HCT116 (cell line): ENCODE measurements around the gene PIAS2. TPM values are rescaled to one million over a fixed set of nuclear protein-coding genes. Genes with fewer than 3 reads are reported as not detected.

ENCODE experiments used
- ATAC-seq: fragments of 200-7000 bp; cut with Tn5 transposase; 2 replicates; pipeline ENCODE4 v1.9.1; 2020; ENCODE audit warnings: mild to moderate bottlenecking, moderate library complexity
- BruUV-seq: library from RNA; stranded (reverse); fragments of 400-500 nt; replicated peaks from 2 replicates; lab custom pipeline; 2021; lab: Mats Ljungman, UMichigan
- CTCF ChIA-PET: fragments of 300-600 bp; sonication (Branson Sonifier 250); formaldehyde crosslinking; loops from one replicate; lab custom pipeline; 2021; ENCODE audit warnings: antibody characterized with exemption; lab: Charles Lee
- POLR2A ChIA-PET: fragments of 300-600, 350-600 bp; sonication (Branson Sonifier 250); formaldehyde crosslinking; loops from one replicate; lab custom pipeline; 2021; ENCODE audit warnings: antibody characterized with exemption; lab: Charles Lee
- RAD21 ChIA-PET, 2 experiments: fragments of 300-600 bp; sonication (Branson Sonifier 250); formaldehyde crosslinking; loops; one replicate each; lab custom pipeline; 2023; ENCODE audit warnings: low total read pairs in 2 of 2; ENCODE audit not compliant: uncharacterized antibody in 2 of 2, unreplicated experiment in 2 of 2, low non-redundant PET in 1 of 2; lab: Charles Lee
- DNase-seq: peaks from one replicate; pipeline ENCODE4 v3.0.0-alpha.2; 2010; ENCODE audit warnings: low read depth, low spot score
- H2AFZ ChIP-seq: fragments of 200-600 bp; shearing (Covaris generic), sonication (generic); 2 replicates; pipeline ENCODE4 v1.6.1; 2017; ENCODE audit warnings: low read depth, mixed run types, mixed read lengths, antibody characterized with exemption, low read length; ENCODE audit not compliant: poor library complexity, severe bottlenecking
- H3K27ac ChIP-seq: 2 replicates; pipeline ENCODE4 v1.5.1; 2012; ENCODE audit warnings: low read depth, low read length
- H3K27me3 ChIP-seq: fragments of 200-600 bp; sonication (generic); 2 replicates; pipeline ENCODE4 v1.6.1; 2016; ENCODE audit warnings: mixed run types, low read length, mixed read lengths; ENCODE audit not compliant: insufficient read depth
- H3K36me3 ChIP-seq, 2 experiments: fragments of 200-500 bp in 1 of 2; fragments of 200-600 bp in 1 of 2; sonication (Bioruptor generic) in 1 of 2; sonication (generic) in 1 of 2; 2 replicates each; pipeline versions ENCODE4 v1.5.1 to v1.6.1; 2014 to 2016; ENCODE audit warnings: low read length in 2 of 2, inconsistent platforms in 1 of 2, mixed read lengths in 1 of 2, mixed run types in 1 of 2; ENCODE audit not compliant: insufficient read depth in 2 of 2, control insufficient read depth in 1 of 2
- H3K4me1 ChIP-seq, 2 experiments: fragments of 200-600 bp in 1 of 2; sonication (generic) in 1 of 2; 2 replicates each; pipeline versions ENCODE4 v1.5.1 to v1.6.1; 2012 to 2017; ENCODE audit warnings: low read length in 2 of 2, inconsistent platforms in 1 of 2, mild to moderate bottlenecking in 1 of 2, mixed read lengths in 1 of 2, mixed run types in 1 of 2, moderate library complexity in 1 of 2; ENCODE audit not compliant: insufficient read depth in 2 of 2, control insufficient read depth in 1 of 2
- H3K4me2 ChIP-seq: fragments of 200-600 bp; sonication (generic); 2 replicates; pipeline ENCODE4 v1.6.1; 2017; ENCODE audit warnings: mixed run types, low read length, mixed read lengths
- H3K4me3 ChIP-seq, 2 experiments: fragments of 200-600 bp in 1 of 2; sonication (generic) in 1 of 2; replicated peaks in 1 of 2; 2 replicates each; pipeline ENCODE4 v1.5.1; 2011 to 2016; ENCODE audit warnings: low read length in 2 of 2, control low read depth in 1 of 2, low read depth in 1 of 2, mild to moderate bottlenecking in 1 of 2, mixed read lengths in 1 of 2, mixed run types in 1 of 2
- H3K79me2 ChIP-seq: fragments of 200-600 bp; sonication (generic); 2 replicates; pipeline ENCODE4 v1.6.1; 2017; ENCODE audit warnings: mild to moderate bottlenecking, mixed run types, low read length, moderate library complexity, mixed read lengths; ENCODE audit not compliant: insufficient read depth
- H3K9ac ChIP-seq: fragments of 200-600 bp; sonication (generic); 2 replicates; pipeline ENCODE4 v1.6.1; 2016; ENCODE audit warnings: low read length, mixed read lengths
- H3K9me2 ChIP-seq: fragments of 200-600 bp; sonication (generic), shearing (Covaris generic); 2 replicates; pipeline ENCODE4 v1.6.1; 2017; ENCODE audit warnings: mixed run types, mild to moderate bottlenecking, moderate library complexity; ENCODE audit not compliant: insufficient read depth
- H3K9me3 ChIP-seq, 2 experiments: fragments of 200-500 bp in 1 of 2; fragments of 200-600 bp in 1 of 2; sonication (Bioruptor generic) in 1 of 2; sonication (generic) in 1 of 2; 2 replicates each; pipeline ENCODE4 v1.6.1; 2014 to 2017; ENCODE audit warnings: low read length in 2 of 2, mixed read lengths in 2 of 2, inconsistent platforms in 1 of 2, low read depth in 1 of 2, mild to moderate bottlenecking in 1 of 2, mixed run types in 1 of 2, moderate library complexity in 1 of 2; ENCODE audit not compliant: control insufficient read depth in 1 of 2, insufficient read depth in 1 of 2
- H4K20me1 ChIP-seq: fragments of 200-600 bp; sonication (generic), shearing (Covaris generic); 2 replicates; pipeline ENCODE4 v1.6.1; 2017; ENCODE audit warnings: mixed run types, mild to moderate bottlenecking, moderate library complexity; ENCODE audit not compliant: insufficient read depth
- CBX3 ChIP-seq: IDR thresholded peaks from 2 replicates; pipeline ENCODE4 v1.6.1; 2012; ENCODE audit warnings: low read depth
- CEBPB ChIP-seq: IDR thresholded peaks from 2 replicates; pipeline ENCODE4 v1.6.1; 2012; ENCODE audit warnings: low read depth
- ELF1 ChIP-seq: IDR thresholded peaks from 2 replicates; pipeline ENCODE4 v1.6.1; 2012; ENCODE audit warnings: low read depth, borderline replicate concordance
- EZH2 ChIP-seq: fragments of 200-600 bp; sonication (generic); IDR thresholded peaks from 2 replicates; pipeline ENCODE4 v1.6.1; 2017; ENCODE audit warnings: antibody characterized with exemption, mixed run types
- JUND ChIP-seq: IDR thresholded peaks from 2 replicates; pipeline ENCODE4 v1.6.1; 2012
- POLR2AphosphoS5 ChIP-seq: IDR thresholded peaks from 2 replicates; pipeline ENCODE4 v1.6.1; 2011; ENCODE audit warnings: mild to moderate bottlenecking, low read depth, low read length, moderate library complexity
- REST ChIP-seq: IDR thresholded peaks from 2 replicates; pipeline ENCODE4 v1.6.1; 2012; ENCODE audit warnings: low read depth
- SIN3A ChIP-seq: IDR thresholded peaks from 2 replicates; pipeline ENCODE4 v1.6.1; 2012; ENCODE audit warnings: low read depth
- SP1 ChIP-seq: IDR thresholded peaks from 2 replicates; pipeline ENCODE4 v1.6.1; 2012; ENCODE audit warnings: low read depth
- SRF ChIP-seq: IDR thresholded peaks from 2 replicates; pipeline ENCODE4 v1.6.1; 2012; ENCODE audit warnings: low read depth
- TCF7L2 ChIP-seq: IDR thresholded peaks from 2 replicates; pipeline ENCODE4 v1.7.0; 2011; ENCODE audit warnings: borderline replicate concordance, inconsistent platforms; ENCODE audit not compliant: insufficient read depth, insufficient read length; ENCODE audit errors: extremely low read depth
- intact Hi-C: fragments of 100-400 bp; cut with micrococcal nuclease; formaldehyde crosslinking; loops from 2 replicates; pipeline ENCODE4 v1.10.0; 2022
- total RNA-seq: library from RNA; stranded (reverse); gene quantifications from one replicate; pipeline ENCODE4 v1.2.1, GENCODE V29; 2021; ENCODE audit not compliant: unreplicated experiment
- TF ChIP-seq, protein P1 (sequence below): IDR thresholded peaks from 2 replicates; pipeline ENCODE4 v1.6.1; 2011; ENCODE audit warnings: mild to moderate bottlenecking, low read length, moderate library complexity; ENCODE audit not compliant: insufficient replicate concordance; ENCODE audit errors: extremely low read depth
- TF ChIP-seq, protein P2 (sequence below), 3 experiments: fragments of 200-600 bp in 1 of 3; sonication (generic) in 1 of 3; IDR thresholded peaks in 2 of 3; conservative IDR thresholded peaks in 1 of 3; 2 replicates each; pipeline ENCODE4 v1.5.1; 2012 to 2017; ENCODE audit warnings: low read depth in 2 of 3, low read length in 2 of 3, antibody characterized with exemption in 1 of 3, borderline replicate concordance in 1 of 3, control low read depth in 1 of 3, mild to moderate bottlenecking in 1 of 3, mixed read lengths in 1 of 3, mixed run types in 1 of 3, moderate library complexity in 1 of 3; ENCODE audit not compliant: insufficient read depth in 1 of 3

The PIAS2 gene
- total RNA-seq, 1 experiment from 2014 or later = 31.7 TPM

DNA sequence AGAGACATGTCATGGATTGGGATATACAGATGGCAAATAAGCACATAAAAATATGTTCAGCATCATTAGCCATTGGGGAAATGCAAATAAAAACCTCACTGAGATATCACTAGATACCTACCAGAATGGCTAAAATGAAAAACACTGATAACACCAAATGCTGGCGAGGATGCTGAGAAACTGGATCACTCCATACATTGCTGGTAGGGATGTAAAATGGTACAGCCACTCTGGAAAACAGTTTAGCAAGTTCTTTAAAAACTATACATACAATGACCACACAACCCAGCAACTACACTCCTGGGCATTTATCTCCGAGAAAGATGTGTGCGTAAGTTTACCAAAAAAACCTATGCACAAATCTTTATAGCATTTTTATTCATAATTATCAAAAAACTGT is 13.9 kb downstream of the PIAS2 start:
- no TSS peak for BruUV-seq
- H3K36me3 ChIP-seq = no peaks in the 10 kb centered on the region; a peak in 1 of 4 replicates
- no peak overlapping the region for H2AFZ ChIP-seq
- no peaks in the 10 kb centered on the region for H3K4me1 ChIP-seq
- no peaks in the 10 kb centered on the region for H3K9me2 ChIP-seq
- intact Hi-C loops = no loop called here
- no peaks in the 10 kb centered on the region for H3K27me3 ChIP-seq
- H3K9me3 ChIP-seq = no peaks in the 10 kb centered on the region
- H3K4me2 ChIP-seq = no peak overlapping the region
- H3K79me2 ChIP-seq = peaks cover 95% of the 10 kb centered on the region
- POLR2A ChIA-PET = no interaction called here
- H3K9ac ChIP-seq = no peak overlapping the region
- no peak overlapping the region for H3K4me3 ChIP-seq
- RAD21 ChIA-PET = no interaction called here
- ATAC-seq (no peak), DNase-seq (no peak)
- H3K27ac ChIP-seq = no peak overlapping the region
- H4K20me1 ChIP-seq = no peaks in the 10 kb centered on the region
- no peak for TF ChIP-seq CEBPB
- no peak for TF ChIP-seq CBX3
- TF ChIP-seq, protein P1, sequence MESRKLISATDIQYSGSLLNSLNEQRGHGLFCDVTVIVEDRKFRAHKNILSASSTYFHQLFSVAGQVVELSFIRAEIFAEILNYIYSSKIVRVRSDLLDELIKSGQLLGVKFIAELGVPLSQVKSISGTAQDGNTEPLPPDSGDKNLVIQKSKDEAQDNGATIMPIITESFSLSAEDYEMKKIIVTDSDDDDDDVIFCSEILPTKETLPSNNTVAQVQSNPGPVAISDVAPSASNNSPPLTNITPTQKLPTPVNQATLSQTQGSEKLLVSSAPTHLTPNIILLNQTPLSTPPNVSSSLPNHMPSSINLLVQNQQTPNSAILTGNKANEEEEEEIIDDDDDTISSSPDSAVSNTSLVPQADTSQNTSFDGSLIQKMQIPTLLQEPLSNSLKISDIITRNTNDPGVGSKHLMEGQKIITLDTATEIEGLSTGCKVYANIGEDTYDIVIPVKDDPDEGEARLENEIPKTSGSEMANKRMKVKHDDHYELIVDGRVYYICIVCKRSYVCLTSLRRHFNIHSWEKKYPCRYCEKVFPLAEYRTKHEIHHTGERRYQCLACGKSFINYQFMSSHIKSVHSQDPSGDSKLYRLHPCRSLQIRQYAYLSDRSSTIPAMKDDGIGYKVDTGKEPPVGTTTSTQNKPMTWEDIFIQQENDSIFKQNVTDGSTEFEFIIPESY = no peak
- no peak for TF ChIP-seq EZH2
- TF ChIP-seq TCF7L2 = no peak
- no peak for TF ChIP-seq JUND
- TF ChIP-seq ELF1 = no peak
- no peak for TF ChIP-seq SRF
- TF ChIP-seq REST = no peak
- TF ChIP-seq POLR2AphosphoS5 = no peak
- no peak for TF ChIP-seq SIN3A
- TF ChIP-seq, protein P2, sequence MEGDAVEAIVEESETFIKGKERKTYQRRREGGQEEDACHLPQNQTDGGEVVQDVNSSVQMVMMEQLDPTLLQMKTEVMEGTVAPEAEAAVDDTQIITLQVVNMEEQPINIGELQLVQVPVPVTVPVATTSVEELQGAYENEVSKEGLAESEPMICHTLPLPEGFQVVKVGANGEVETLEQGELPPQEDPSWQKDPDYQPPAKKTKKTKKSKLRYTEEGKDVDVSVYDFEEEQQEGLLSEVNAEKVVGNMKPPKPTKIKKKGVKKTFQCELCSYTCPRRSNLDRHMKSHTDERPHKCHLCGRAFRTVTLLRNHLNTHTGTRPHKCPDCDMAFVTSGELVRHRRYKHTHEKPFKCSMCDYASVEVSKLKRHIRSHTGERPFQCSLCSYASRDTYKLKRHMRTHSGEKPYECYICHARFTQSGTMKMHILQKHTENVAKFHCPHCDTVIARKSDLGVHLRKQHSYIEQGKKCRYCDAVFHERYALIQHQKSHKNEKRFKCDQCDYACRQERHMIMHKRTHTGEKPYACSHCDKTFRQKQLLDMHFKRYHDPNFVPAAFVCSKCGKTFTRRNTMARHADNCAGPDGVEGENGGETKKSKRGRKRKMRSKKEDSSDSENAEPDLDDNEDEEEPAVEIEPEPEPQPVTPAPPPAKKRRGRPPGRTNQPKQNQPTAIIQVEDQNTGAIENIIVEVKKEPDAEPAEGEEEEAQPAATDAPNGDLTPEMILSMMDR (IDR thresholded peaks at IDR 0.05 in 2 of 3, conservative IDR thresholded peaks at IDR 0.05 in 1 of 3; ENCODE audit: borderline replicate concordance in 1 of 3, insufficient read depth in 1 of 3, low read depth in 2 of 3, low read length in 2 of 3) = no peak
- no peak for TF ChIP-seq SP1
- CTCF ChIA-PET = no interaction called here
